Measurements from ENCODE around the gene MTMR4.
"Not testable (repeated sequence)": the region's sequence is repeated elsewhere in the genome, so short reads cannot be mapped to it uniquely, and the experiment has no call there.

Gene MTMR4

DNA sequence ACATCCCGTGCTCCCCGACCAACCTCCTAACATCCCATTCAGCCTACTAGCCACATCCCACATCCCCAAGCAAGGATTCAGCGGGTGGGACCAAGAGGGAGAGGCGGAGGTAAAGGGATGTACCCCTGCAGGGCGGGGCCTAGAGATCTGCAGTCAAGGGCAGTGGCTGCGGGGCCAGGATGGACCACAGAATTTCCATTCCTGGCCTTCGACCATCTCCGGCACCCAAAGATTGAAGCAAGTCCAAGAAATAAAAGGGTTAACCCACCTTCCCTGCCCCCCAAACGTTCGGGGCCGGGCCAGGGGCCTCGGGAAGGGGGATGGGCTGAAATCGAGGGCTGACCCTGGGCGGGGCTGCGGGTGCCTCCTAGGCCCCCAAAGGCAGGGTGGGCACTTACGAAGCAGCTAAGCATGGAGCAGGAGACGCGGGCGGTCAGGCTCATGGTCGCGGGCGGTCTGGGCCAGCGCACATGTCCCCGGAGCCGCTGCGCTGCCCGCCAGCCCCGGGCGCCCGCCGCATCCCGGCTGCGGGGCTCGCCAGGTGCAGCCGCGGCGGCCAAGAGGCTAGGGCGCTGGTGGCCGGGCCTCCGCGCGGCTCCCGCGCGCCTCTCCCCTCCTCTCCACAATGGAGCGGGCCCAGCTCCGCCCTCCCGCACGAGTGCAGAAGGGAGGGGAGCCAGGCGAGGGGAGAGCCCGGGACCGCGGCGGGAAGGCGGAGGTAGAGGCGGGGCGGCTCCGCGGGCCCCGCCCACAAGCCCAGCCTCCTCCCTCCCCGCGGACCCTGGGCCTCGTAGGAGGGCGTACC lies at the start of gene MTMR4:
Gene MTMR4 (minus strand): TSS at position 674 of the 805 bp plus-strand sequence. CDS start 231 bp downstream, at position 443.
- TF ChIP-seq ZFX (IDR thresholded peaks at IDR 0.05; ENCODE audit: borderline replicate concordance) (no peak), CTCF (IDR thresholded peaks at IDR 0.05) (no peak)
- H3K27ac ChIP-seq, result peak within 1 kb of the TSS; percentile 73

- H3K27ac ChIP-seq, result no peak overlapping the region
- no peak for TF ChIP-seq CTCF (IDR thresholded peaks at IDR 0.05)
- TF ChIP-seq ZFX (IDR thresholded peaks at IDR 0.05; ENCODE audit: borderline replicate concordance), result no peak
Observed at GRCh38 chr17:58560511-58560910, 46.1 kb upstream of the MTMR4 start.

- no peak overlapping the region for H3K27ac ChIP-seq
- TF ChIP-seq CTCF (IDR thresholded peaks at IDR 0.05), result no peak
- TF ChIP-seq ZFX (IDR thresholded peaks at IDR 0.05; ENCODE audit: borderline replicate concordance), result no peak
Observed at GRCh38 chr17:58557981-58558380, 43.5 kb upstream of the MTMR4 start.

- no peak overlapping the region for H3K27ac ChIP-seq
- TF ChIP-seq ZFX (IDR thresholded peaks at IDR 0.05; ENCODE audit: borderline replicate concordance) (no peak), CTCF (IDR thresholded peaks at IDR 0.05) (no peak)
Observed at GRCh38 chr17:58556833-58557250, 42.4 kb upstream of the MTMR4 start.

DNA sequence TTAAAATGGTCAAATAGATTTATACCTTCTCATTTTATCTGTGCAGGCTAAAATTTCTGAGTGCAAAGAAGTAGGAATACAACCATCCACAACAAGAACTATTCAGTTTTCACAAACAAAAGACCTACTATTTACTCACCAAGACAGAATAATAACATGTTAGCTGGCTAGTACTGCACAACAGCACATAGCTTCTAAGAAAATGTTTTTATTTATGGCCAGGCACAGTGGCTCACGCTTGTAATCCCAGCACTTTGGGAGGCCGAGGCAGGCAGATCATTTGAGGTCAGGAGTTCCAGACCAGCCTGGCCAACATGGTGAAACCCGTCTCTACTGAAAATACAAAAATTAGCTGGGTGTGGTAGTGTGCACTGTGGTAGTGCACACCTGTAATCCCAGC lies 40.7 kb upstream of the MTMR4 start:
- not testable (repeated sequence) for H3K27ac ChIP-seq

- TF ChIP-seq ZFX (IDR thresholded peaks at IDR 0.05; ENCODE audit: borderline replicate concordance), result no peak
- peak; percentile 19 for TF ChIP-seq CTCF (IDR thresholded peaks at IDR 0.05)
- no peak overlapping the region for H3K27ac ChIP-seq
Observed at GRCh38 chr17:58541249-58541648, 26.8 kb upstream of the MTMR4 start.

GRCh38 chr17:58539698-58540097 lies 25.3 kb upstream of the MTMR4 start:
- H3K27ac ChIP-seq, result no peak overlapping the region
- TF ChIP-seq CTCF (IDR thresholded peaks at IDR 0.05), result no peak

Measured in 22Rv1 (cell line).